Caki2 (cell line): ENCODE data around the gene DCAF8L1. TPM values are rescaled to one million over a fixed set of nuclear protein-coding genes. Genes with fewer than 3 reads are reported as not detected.
"Not testable (repeated sequence)": the region's sequence is repeated elsewhere in the genome, so short reads cannot be mapped to it uniquely, and the experiment has no call there.

Experiments used
- DNase-seq: peaks from one replicate; pipeline ENCODE4 v3.0.0-alpha.2; 2015; ENCODE audit warnings: low read depth
- in situ Hi-C: cut with HindIII; loops from 2 replicates; pipeline ENCODE4 v1.10.0; 2016; ENCODE audit warnings: low sequenced_read_pairs, low pct_unique_long_range_greater_than_20kb, mixed read lengths
- total RNA-seq: library from RNA; depleted of rRNA; stranded (reverse); fragments of >200 nt; shearing (Covaris generic); gene quantifications from 2 replicates; pipeline ENCODE4 v1.2.3, GENCODE V29; 2014; ENCODE audit warnings: low replicate concordance; rRNA removed

DCAF8L1 gene
- total RNA-seq, result not detected in 2 replicates

- DNase-seq, result no peak
- in situ Hi-C loops, result no loop called here
Observed at GRCh38 chrX:27981349-27981748, at the start of gene DCAF8L1. Gene DCAF8L1 (minus strand): TSS chrX:27981449. CDS start chrX:27981334, 115 bp downstream.

- no peak for DNase-seq
- in situ Hi-C loops, result no loop called here
Observed at GRCh38 chrX:28022371-28022770, 41.1 kb upstream of the DCAF8L1 start.

- in situ Hi-C loops, result no loop called here
- no peak for DNase-seq
Observed at GRCh38 chrX:28016823-28017222, 35.6 kb upstream of the DCAF8L1 start.

GRCh38 chrX:28015993-28016392 lies 34.7 kb upstream of the DCAF8L1 start:
- no peak for DNase-seq
- in situ Hi-C loops, result no loop called here

GRCh38 chrX:28010875-28011274 lies 29.6 kb upstream of the DCAF8L1 start:
- in situ Hi-C loops, result no loop called here
- DNase-seq, result no peak

GRCh38 chrX:27998666-27999065 lies 17.4 kb upstream of the DCAF8L1 start:
- DNase-seq, result no peak
- in situ Hi-C loops, result no loop called here

- in situ Hi-C loops, result no loop called here
- DNase-seq, result no peak
Observed at GRCh38 chrX:27997622-27998021, 16.4 kb upstream of the DCAF8L1 start.

GRCh38 chrX:27996132-27996531 lies 14.9 kb upstream of the DCAF8L1 start:
- no peak for DNase-seq
- in situ Hi-C loops, result no loop called here

GRCh38 chrX:27995611-27996010 lies 14.4 kb upstream of the DCAF8L1 start:
- in situ Hi-C loops, result no loop called here
- DNase-seq, result no peak

- in situ Hi-C loops, result no loop called here
- no peak for DNase-seq
Observed at GRCh38 chrX:27987862-27988646, 6.8 kb upstream of the DCAF8L1 start.

- in situ Hi-C loops, DNase-seq: not testable (repeated sequence)
Observed at GRCh38 chrX:27976934-27977333, 4.3 kb downstream of the DCAF8L1 start.

- in situ Hi-C loops, result no loop called here
- DNase-seq, result no peak
Observed at GRCh38 chrX:27976284-27976683, 5.0 kb downstream of the DCAF8L1 start.

- in situ Hi-C loops, result no loop called here
Observed at GRCh38 chrX:27968878-27969277, 12.4 kb downstream of the DCAF8L1 start.

GRCh38 chrX:27968352-27968751 lies 12.9 kb downstream of the DCAF8L1 start:
- in situ Hi-C loops, result no loop called here
- DNase-seq, result no peak

More at GRCh38 chrX:27968878-27969277, 12.4 kb downstream of the DCAF8L1 start:
- DNase-seq, result no peak

GRCh38 chrX:27966955-27967354 lies 14.3 kb downstream of the DCAF8L1 start:
- in situ Hi-C loops, result no loop called here
- DNase-seq, result no peak

GRCh38 chrX:27966492-27966891 lies 14.8 kb downstream of the DCAF8L1 start:
- in situ Hi-C loops, result no loop called here
- DNase-seq, result peak; percentile 2

GRCh38 chrX:27965348-27965747 lies 15.9 kb downstream of the DCAF8L1 start:
- in situ Hi-C loops, DNase-seq: not testable (repeated sequence)

GRCh38 chrX:27964432-27964831 lies 16.8 kb downstream of the DCAF8L1 start:
- DNase-seq, result peak; percentile 21
- in situ Hi-C loops, result no loop called here

- in situ Hi-C loops, DNase-seq: not testable (repeated sequence)
Observed at GRCh38 chrX:27960410-27960809, 20.8 kb downstream of the DCAF8L1 start.

GRCh38 chrX:27953171-27953570 lies 28.1 kb downstream of the DCAF8L1 start:
- DNase-seq, result no peak
- in situ Hi-C loops, result no loop called here
